ENCODE data around the gene OTULIN. TPM values are rescaled to one million over a fixed set of nuclear protein-coding genes. Genes with fewer than 3 reads are reported as not detected.
A peak's percentile ranks its signal among the peaks of the same experiment; 100 is the strongest.

OTULIN gene
- total and polyA plus RNA-seq, 2 of the 13 experiments (the other 11 are each of a cell fraction or from before 2014, with no cell fraction given), result 7.0 to 34.8 TPM

DNA sequence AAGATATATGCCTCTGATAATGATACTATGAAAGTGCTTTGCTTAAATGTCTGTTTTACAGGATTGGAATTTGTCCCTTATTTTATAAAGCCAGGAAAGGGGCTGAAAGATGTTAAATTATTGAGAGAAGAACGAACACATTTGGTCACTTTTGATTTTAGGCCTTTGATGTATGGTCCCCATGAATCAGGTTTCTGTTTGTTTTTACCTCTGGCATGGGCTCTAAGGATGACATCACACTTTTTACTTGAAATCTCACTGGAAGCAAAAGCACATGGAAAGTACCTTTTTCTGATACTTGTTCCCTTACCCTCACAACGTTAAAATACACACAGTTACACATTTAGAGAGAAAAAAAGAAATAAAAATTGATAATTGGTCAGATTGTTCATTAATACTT, 6.9 kb downstream of the OTULIN start:
- no peak overlapping the region for H3K4me2 ChIP-seq (ENCODE audit: low read depth, low read length)
- peaks cover 19% of the 10 kb centered on the region for H4K20me1 ChIP-seq (ENCODE audit: insufficient read depth, low read length)
- in situ Hi-C loops (cut with HindIII; ENCODE audit: extremely low pct_ligation_motif_present, low pct_unique_long_range_greater_than_20kb) (no loop called here), intact Hi-C loops (cut with micrococcal nuclease; ENCODE audit: unreplicated experiment) (no loop called here)
- WGBS (ENCODE audit: low lambda C conversion rate), result 45% methylated on average over 2 of the region's 2 CpGs
- ATAC-seq (no peak), DNase-seq (ENCODE audit: low spot score) (no peak), FAIRE-seq (no peak)
- no peaks in the 10 kb centered on the region for H3K9me3 ChIP-seq (ENCODE audit: low read length)
- TF ChIP-seq, protein P1, sequence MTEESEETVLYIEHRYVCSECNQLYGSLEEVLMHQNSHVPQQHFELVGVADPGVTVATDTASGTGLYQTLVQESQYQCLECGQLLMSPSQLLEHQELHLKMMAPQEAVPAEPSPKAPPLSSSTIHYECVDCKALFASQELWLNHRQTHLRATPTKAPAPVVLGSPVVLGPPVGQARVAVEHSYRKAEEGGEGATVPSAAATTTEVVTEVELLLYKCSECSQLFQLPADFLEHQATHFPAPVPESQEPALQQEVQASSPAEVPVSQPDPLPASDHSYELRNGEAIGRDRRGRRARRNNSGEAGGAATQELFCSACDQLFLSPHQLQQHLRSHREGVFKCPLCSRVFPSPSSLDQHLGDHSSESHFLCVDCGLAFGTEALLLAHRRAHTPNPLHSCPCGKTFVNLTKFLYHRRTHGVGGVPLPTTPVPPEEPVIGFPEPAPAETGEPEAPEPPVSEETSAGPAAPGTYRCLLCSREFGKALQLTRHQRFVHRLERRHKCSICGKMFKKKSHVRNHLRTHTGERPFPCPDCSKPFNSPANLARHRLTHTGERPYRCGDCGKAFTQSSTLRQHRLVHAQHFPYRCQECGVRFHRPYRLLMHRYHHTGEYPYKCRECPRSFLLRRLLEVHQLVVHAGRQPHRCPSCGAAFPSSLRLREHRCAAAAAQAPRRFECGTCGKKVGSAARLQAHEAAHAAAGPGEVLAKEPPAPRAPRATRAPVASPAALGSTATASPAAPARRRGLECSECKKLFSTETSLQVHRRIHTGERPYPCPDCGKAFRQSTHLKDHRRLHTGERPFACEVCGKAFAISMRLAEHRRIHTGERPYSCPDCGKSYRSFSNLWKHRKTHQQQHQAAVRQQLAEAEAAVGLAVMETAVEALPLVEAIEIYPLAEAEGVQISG (CRISPR knock-in tag; IDR thresholded peaks at IDR 0.05), result no peak
- TF ChIP-seq ZNF101 (CRISPR knock-in tag; IDR thresholded peaks at IDR 0.05; ENCODE audit: borderline replicate concordance, low read depth) (no peak), TRIM24 (CRISPR knock-in tag; IDR thresholded peaks at IDR 0.05) (no peak), ZNF121 (CRISPR knock-in tag; IDR thresholded peaks at IDR 0.05) (no peak), NFE2L2 (IDR thresholded peaks at IDR 0.05; ENCODE audit: low read length) (no peak), CREB1 (IDR thresholded peaks at IDR 0.05) (0 out of 2 replicates have a peak, but pooled peaks have one; percentile 7), CREB1 (CRISPR knock-in tag; IDR thresholded peaks at IDR 0.05) (no peak), IRF9 (CRISPR knock-in tag; IDR thresholded peaks at IDR 0.05; ENCODE audit: borderline replicate concordance) (no peak), ATF7 (IDR thresholded peaks at IDR 0.05) (peak; percentile 64), ATF7 (CRISPR knock-in tag; IDR thresholded peaks at IDR 0.05) (no peak)
- H3K27me3 ChIP-seq (ENCODE audit: control insufficient read depth in 1 of 2, insufficient read depth in 2 of 2, low read length in 2 of 2), result no peaks in the 10 kb centered on the region
- no peak overlapping the region for H3K4me3 ChIP-seq (replicated peaks in 1 of 3; ENCODE audit: insufficient read depth in 1 of 3, low read depth in 2 of 3, low read length in 3 of 3)
- H2AFZ ChIP-seq (ENCODE audit: low read length), result no peak overlapping the region
- no TSS peak for BruUV-seq (replicated peaks)
- peaks cover 100% of the 10 kb centered on the region for H3K79me2 ChIP-seq (ENCODE audit: insufficient read depth, low read length)
- H3K27ac ChIP-seq (ENCODE audit: extremely low read length, insufficient read depth, low read length), result no peak overlapping the region
- no peak overlapping the region for H3K9ac ChIP-seq (ENCODE audit: insufficient read depth, low read depth, low read length)
- peaks cover 2 to 25% of the 10 kb centered on the region in 2 experiments; a peak in 4 of 5 replicates for H3K36me3 ChIP-seq (replicated peaks in 1 of 2; ENCODE audit: control insufficient read depth in 1 of 2, insufficient read depth in 2 of 2, low read length in 2 of 2)
- peaks cover 67% of the 10 kb centered on the region for H3K4me1 ChIP-seq (ENCODE audit: insufficient read depth, low read length)
- ChIA-PET CTCF (ENCODE audit: low intra/inter-chr PET ratio, low total read pairs) (no interaction called here), POLR2A (no interaction called here)

All from HepG2 (cell line).